ENCODE results near the gene FGD1.

GRCh38 chrX:54423161-54423888 is 72.7 kb downstream of the FGD1 start:
- no peak for TF ChIP-seq CTCF (conservative IDR thresholded peaks at IDR 0.05; ENCODE audit: low read depth, low read length)
- no peak for TF ChIP-seq EZH2phosphoT487 (IDR thresholded peaks at IDR 0.05; ENCODE audit: borderline replicate concordance, low read length)
- TF ChIP-seq EZH2 (IDR thresholded peaks at IDR 0.05; ENCODE audit: low read length, unreplicated experiment): no peak

Data from PC-3 (cell line).